Ovary (tissue), 3 donors: Measurements from ENCODE around the gene PNMT.

Experiments
- CTCF ChIP-seq, 3 donors: fragments of 450-650 bp in 2 of 3; fragments of 200-600 bp in 1 of 3; IDR thresholded peaks; one replicate each; pipeline versions ENCODE4 v1.5.1 to v1.8.0; 2016 to 2022; ENCODE audit warnings: antibody characterized with exemption in 3 of 3, mild to moderate bottlenecking in 1 of 3
- POLR2A ChIP-seq: fragments of 450-650 bp; IDR thresholded peaks from one replicate; pipeline ENCODE4 v1.6.1; 2017; ENCODE audit warnings: antibody characterized with exemption, mild to moderate bottlenecking, moderate library complexity
- donor health status: DM: no; HTN: no; CAD: no.

DNA sequence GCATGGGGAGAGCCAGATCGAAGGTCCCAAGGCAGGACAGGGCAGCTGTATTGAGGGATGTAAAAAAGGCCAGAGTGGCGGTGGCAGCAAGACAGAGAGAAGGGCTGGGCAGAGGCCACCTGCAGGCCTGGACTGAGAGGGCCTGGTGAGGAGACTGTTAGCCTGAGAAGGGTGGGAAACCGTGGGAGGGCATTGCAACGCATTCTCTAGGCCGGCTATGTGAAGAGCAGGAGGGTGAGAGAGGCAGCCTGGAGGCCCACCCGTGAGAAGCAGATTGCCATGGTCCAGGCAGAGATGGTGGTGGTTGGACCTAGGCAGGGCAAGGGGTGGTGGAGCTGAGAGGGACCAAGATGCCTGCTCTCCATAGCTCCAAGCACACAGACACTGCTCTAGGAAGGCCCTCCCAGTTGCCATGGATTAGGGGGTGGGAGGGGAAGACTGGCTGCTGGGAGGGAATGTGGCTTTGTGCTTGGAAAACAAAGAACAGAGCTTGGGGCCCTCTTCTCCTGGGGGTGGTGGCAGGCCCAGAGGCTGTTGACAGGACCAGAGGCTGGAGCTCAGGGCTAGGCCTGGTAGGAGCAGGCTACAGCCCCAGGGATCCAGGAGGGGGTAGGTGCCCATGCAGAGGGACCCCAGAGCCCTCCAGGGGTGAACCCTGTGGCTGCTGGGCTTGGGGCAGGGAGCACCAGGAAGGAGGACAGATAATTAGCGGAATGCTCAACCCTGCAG is 15.5 kb upstream of the PNMT start:
- TF ChIP-seq CTCF (IDR thresholded peaks at IDR 0.05) (no peak), POLR2A (no peak)
